CD4-positive, alpha-beta T cell (primary cell): Measurements from ENCODE around the gene OR2AP1. TPM values are rescaled to one million over a fixed set of nuclear protein-coding genes. Genes with fewer than 3 reads are reported as not detected.
"Not testable (repeated sequence)": the region's sequence is repeated elsewhere in the genome, so short reads cannot be mapped to it uniquely, and the experiment has no call there.

Experiments used
- ATAC-seq: fragments of 200-7000 bp; cut with Tn5 transposase; one replicate; pipeline ENCODE4 v1.10.0; 2022; ENCODE audit warnings: mild to moderate bottlenecking; ENCODE audit not compliant: poor library complexity
- CTCF ChIA-PET: fragments of 350-600 bp; sonication (Branson Sonifier 250); formaldehyde crosslinking; loops from one replicate; lab custom pipeline; 2021; ENCODE audit warnings: antibody characterized with exemption, inconsistent platforms; lab: Charles Lee
- POLR2A ChIA-PET: fragments of 350-600 bp; sonication (Branson Sonifier 250); formaldehyde crosslinking; loops from one replicate; lab custom pipeline; 2021; ENCODE audit warnings: antibody characterized with exemption, inconsistent platforms; lab: Charles Lee
- DNase-seq, 14 experiments: peaks; one replicate each; pipeline ENCODE4 v3.0.0-alpha.2; 2013 to 2020; ENCODE audit warnings: mixed read lengths in 2 of 14
- H3K27ac ChIP-seq, 2 donors: one replicate each; pipeline versions ENCODE4 v1.5.1 to v1.7.0; 2013; ENCODE audit warnings: low read length in 2 of 2, low read depth in 1 of 2, mild to moderate bottlenecking in 1 of 2
- H3K27me3 ChIP-seq, 2 experiments: 1 replicate in 1 of 2; 2 replicates in 1 of 2; pipeline versions ENCODE4 v1.6.1 to v1.7.0; 2013; ENCODE audit warnings: low read length in 2 of 2, control low read depth in 1 of 2, mild to moderate bottlenecking in 1 of 2, moderate library complexity in 1 of 2; ENCODE audit not compliant: insufficient read depth in 2 of 2, control insufficient read depth in 1 of 2
- H3K36me3 ChIP-seq: one replicate; pipeline ENCODE4 v1.6.1; 2013; ENCODE audit warnings: low read length, control low read depth; ENCODE audit not compliant: insufficient read depth
- H3K4me1 ChIP-seq: one replicate; pipeline ENCODE4 v1.6.1; 2013; ENCODE audit warnings: low read length, control low read depth; ENCODE audit not compliant: insufficient read depth
- H3K4me3 ChIP-seq: one replicate; pipeline ENCODE4 v1.5.1; 2013; ENCODE audit warnings: mild to moderate bottlenecking, low read length, moderate library complexity
- H3K9me3 ChIP-seq, 2 experiments: 1 replicate in 1 of 2; 2 replicates in 1 of 2; pipeline versions ENCODE4 v1.6.1 to v1.7.0; 2013; ENCODE audit warnings: low read length in 2 of 2, mild to moderate bottlenecking in 2 of 2, control low read depth in 1 of 2, moderate library complexity in 1 of 2; ENCODE audit not compliant: control insufficient read depth in 1 of 2, insufficient read depth in 1 of 2
- H3K27ac Mint-ChIP-seq: one replicate; pipeline ENCODE4 v1.8.0; 2020; ENCODE audit warnings: mixed read lengths
- H3K27me3 Mint-ChIP-seq: one replicate; pipeline ENCODE4 v1.8.0; 2021; ENCODE audit warnings: mixed read lengths
- H3K36me3 Mint-ChIP-seq: one replicate; pipeline ENCODE4 v1.8.0; 2021; ENCODE audit warnings: low read depth, mixed read lengths
- H3K4me1 Mint-ChIP-seq: one replicate; pipeline ENCODE4 v1.8.0; 2021; ENCODE audit warnings: low read depth, mixed read lengths
- H3K4me3 Mint-ChIP-seq: one replicate; pipeline ENCODE4 v1.8.0; 2020; ENCODE audit warnings: mild to moderate bottlenecking, mixed read lengths
- H3K9me3 Mint-ChIP-seq: one replicate; pipeline ENCODE4 v1.8.0; 2020; ENCODE audit warnings: mixed read lengths
- CTCF ChIP-seq: fragments of 200-600 bp; IDR thresholded peaks from one replicate; pipeline ENCODE4 v1.8.0; 2022; ENCODE audit warnings: antibody characterized with exemption, mild to moderate bottlenecking
- intact Hi-C, 2 experiments: fragments of 100-400 bp; cut with DNase I in 1 of 2; cut with micrococcal nuclease in 1 of 2; formaldehyde crosslinking; loops; one replicate each; pipeline versions ENCODE4 v1.15.1 to v1.9.0; 2023 to 2025; cut with DNase I, micrococcal nuclease
- total RNA-seq, 174 experiments: library from RNA in 2 of 174; stranded (reverse) in 2 of 174; gene quantifications; one replicate each; pipeline ENCODE4 v1.2.3 and lab custom pipeline; 2021 to 2026

Gene OR2AP1
- total RNA-seq, 2 experiments from 2014 or later: 0.22 TPM; not detected in 1

DNA sequence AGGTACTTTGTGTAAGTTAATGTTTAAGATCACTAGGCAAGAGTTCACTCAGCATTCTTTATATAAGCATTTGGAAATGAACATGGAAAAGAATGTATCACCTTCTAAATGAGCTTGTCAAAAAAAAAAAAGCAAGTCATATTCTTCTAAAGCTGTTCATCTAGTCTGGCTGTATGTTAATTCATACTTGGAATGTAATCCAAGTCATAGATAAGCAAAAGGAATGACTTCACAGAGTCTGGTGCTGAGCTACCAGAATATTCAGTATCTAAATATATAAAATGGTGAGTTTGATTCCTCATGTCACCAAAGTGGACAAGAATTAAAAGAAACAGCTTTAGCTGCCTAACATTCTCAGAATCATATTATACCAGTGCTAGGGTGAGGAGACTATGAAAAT, 18.0 kb upstream of the OR2AP1 start:
- intact Hi-C loops: no loop called here
- no peak overlapping the region for H3K4me3 ChIP-seq
- Mint-ChIP-seq H3K27ac (no peak overlapping the region), H3K4me1 (no peaks in the 10 kb centered on the region), H3K4me3 (no peak overlapping the region), H3K9me3 (peaks cover 7% of the 10 kb centered on the region), H3K36me3 (no peaks in the 10 kb centered on the region), H3K27me3 (peaks cover 20% of the 10 kb centered on the region)
- ChIA-PET POLR2A (no interaction called here), CTCF (no interaction called here)
- no peak overlapping the region for H3K27ac ChIP-seq
- H3K9me3 ChIP-seq: peaks cover 5 to 18% of the 10 kb centered on the region in 2 experiments
- TF ChIP-seq CTCF: no peak
- H3K36me3 ChIP-seq: no peaks in the 10 kb centered on the region
- H3K27me3 ChIP-seq: peaks cover 6 to 8% of the 10 kb centered on the region in 2 experiments
- H3K4me1 ChIP-seq: no peaks in the 10 kb centered on the region
- DNase-seq (no peak), ATAC-seq (no peak)

- intact Hi-C loops, H3K27ac Mint-ChIP-seq, H3K27ac ChIP-seq, CTCF ChIA-PET, ATAC-seq, H3K4me1 Mint-ChIP-seq, H3K4me1 ChIP-seq, POLR2A ChIA-PET, H3K36me3 ChIP-seq, H3K27me3 ChIP-seq, DNase-seq, H3K4me3 Mint-ChIP-seq, H3K4me3 ChIP-seq: not testable (repeated sequence)
- Mint-ChIP-seq H3K9me3 (peaks cover 11% of the 10 kb centered on the region), H3K27me3 (peaks cover 34% of the 10 kb centered on the region), H3K36me3 (peaks cover 11% of the 10 kb centered on the region)
- H3K9me3 ChIP-seq: peaks cover 15 to 37% of the 10 kb centered on the region in 2 experiments
Measured at GRCh38 chr12:55570060-55570459, 2.2 kb upstream of the OR2AP1 start.

GRCh38 chr12:55570689-55571088, 1.6 kb upstream of the OR2AP1 start:
- H3K27ac ChIP-seq, DNase-seq, H3K27me3 ChIP-seq, ATAC-seq, H3K4me1 Mint-ChIP-seq, H3K4me3 ChIP-seq, POLR2A ChIA-PET, CTCF ChIA-PET, intact Hi-C loops, H3K4me3 Mint-ChIP-seq, H3K27ac Mint-ChIP-seq, H3K4me1 ChIP-seq, H3K36me3 ChIP-seq: not testable (repeated sequence)
- peaks cover 11% of the 10 kb centered on the region for H3K36me3 Mint-ChIP-seq
- peaks cover 11% of the 10 kb centered on the region for H3K9me3 Mint-ChIP-seq
- peaks cover 15 to 37% of the 10 kb centered on the region in 2 experiments for H3K9me3 ChIP-seq
- peaks cover 34% of the 10 kb centered on the region for H3K27me3 Mint-ChIP-seq

DNA sequence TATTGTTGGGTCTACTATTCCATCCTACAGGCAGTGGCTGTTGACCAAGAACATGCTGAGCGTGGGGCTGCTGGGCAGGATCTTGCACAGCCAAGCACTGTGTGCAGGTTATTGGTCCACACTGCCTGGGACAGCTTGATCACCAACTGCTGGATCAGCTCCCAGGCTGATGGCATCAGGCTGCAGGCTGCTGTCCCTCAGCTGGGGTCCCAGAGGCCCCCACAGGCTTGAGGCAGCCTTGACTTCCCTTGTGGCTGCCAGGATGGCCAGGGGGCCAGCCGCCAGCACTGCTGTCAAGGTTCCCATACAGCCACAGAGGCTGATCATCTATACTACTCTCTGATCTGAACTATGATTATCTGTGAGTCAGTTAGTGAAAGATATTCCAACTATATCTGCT, 9.8 kb downstream of the OR2AP1 start:
- H3K9me3 Mint-ChIP-seq: peaks cover 11% of the 10 kb centered on the region
- POLR2A ChIA-PET: no interaction called here
- DNase-seq: no peak

More for the DNA sequence above, 9.8 kb downstream of the OR2AP1 start:
- Histone ChIP-seq H3K27ac (no peak overlapping the region), H3K36me3 (no peaks in the 10 kb centered on the region), H3K4me3 (no peak overlapping the region), H3K9me3 (peaks cover 5 to 17% of the 10 kb centered on the region in 2 experiments), H3K4me1 (no peaks in the 10 kb centered on the region), H3K27me3 (peaks cover 8 to 20% of the 10 kb centered on the region in 2 experiments)
- CTCF ChIA-PET: no interaction called here
- Mint-ChIP-seq H3K27ac (no peak overlapping the region), H3K36me3 (no peaks in the 10 kb centered on the region), H3K4me1 (no peaks in the 10 kb centered on the region), H3K27me3 (peaks cover 56% of the 10 kb centered on the region), H3K4me3 (no peak overlapping the region)
- no peak for TF ChIP-seq CTCF
- no peak for ATAC-seq
- intact Hi-C loops: no loop called here
